Measurements from ENCODE around the gene TPST2. TPM values are rescaled to one million over a fixed set of nuclear protein-coding genes. Genes with fewer than 3 reads are reported as not detected.

The TPST2 gene
- total and polyA plus RNA-seq, 3 donors from 2014 or later = 32.8 to 218 (median 169) TPM

DNA sequence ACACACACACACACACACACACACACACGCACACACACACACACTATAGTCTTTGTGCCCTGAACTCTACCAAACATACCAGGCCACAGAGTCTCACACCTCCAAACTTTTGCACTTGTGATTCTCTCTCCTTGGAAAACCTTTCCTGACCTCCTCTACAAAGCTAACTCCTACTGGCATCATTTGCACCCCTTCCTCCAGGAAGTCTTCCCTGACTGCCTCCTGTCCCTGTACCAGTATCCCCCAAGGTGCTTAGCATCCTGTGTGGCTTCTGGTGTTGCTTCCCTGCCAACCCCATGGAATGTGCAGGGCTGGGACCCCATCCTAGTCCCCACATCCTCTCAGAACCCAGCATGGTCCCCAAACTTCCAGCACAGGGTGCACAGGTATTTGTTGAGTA, 8.9 kb downstream of the TPST2 start:
- H3K27me3 ChIP-seq = no peaks in the 10 kb centered on the region
- no peak overlapping the region for H3K4me3 ChIP-seq
- WGBS, 2 donors = 33 to 39% methylated on average over 1 of the region's 1 CpG
- no peak for DNase-seq
- no peaks in the 10 kb centered on the region for H3K9me3 ChIP-seq
- peaks cover 14% of the 10 kb centered on the region for H3K4me1 ChIP-seq
- H3K36me3 ChIP-seq (ENCODE audit: low read depth, missing control alignments) = no peaks in the 10 kb centered on the region
- H3K27ac ChIP-seq = no peak overlapping the region
- intact Hi-C loops (cut with DNase I; ENCODE audit: low total_unique reads) = no loop called here
- TF ChIP-seq, protein P1, sequence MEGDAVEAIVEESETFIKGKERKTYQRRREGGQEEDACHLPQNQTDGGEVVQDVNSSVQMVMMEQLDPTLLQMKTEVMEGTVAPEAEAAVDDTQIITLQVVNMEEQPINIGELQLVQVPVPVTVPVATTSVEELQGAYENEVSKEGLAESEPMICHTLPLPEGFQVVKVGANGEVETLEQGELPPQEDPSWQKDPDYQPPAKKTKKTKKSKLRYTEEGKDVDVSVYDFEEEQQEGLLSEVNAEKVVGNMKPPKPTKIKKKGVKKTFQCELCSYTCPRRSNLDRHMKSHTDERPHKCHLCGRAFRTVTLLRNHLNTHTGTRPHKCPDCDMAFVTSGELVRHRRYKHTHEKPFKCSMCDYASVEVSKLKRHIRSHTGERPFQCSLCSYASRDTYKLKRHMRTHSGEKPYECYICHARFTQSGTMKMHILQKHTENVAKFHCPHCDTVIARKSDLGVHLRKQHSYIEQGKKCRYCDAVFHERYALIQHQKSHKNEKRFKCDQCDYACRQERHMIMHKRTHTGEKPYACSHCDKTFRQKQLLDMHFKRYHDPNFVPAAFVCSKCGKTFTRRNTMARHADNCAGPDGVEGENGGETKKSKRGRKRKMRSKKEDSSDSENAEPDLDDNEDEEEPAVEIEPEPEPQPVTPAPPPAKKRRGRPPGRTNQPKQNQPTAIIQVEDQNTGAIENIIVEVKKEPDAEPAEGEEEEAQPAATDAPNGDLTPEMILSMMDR (IDR thresholded peaks at IDR 0.05) = no peak
- TF ChIP-seq POLR2A (IDR thresholded peaks at IDR 0.05) = no peak

DNA sequence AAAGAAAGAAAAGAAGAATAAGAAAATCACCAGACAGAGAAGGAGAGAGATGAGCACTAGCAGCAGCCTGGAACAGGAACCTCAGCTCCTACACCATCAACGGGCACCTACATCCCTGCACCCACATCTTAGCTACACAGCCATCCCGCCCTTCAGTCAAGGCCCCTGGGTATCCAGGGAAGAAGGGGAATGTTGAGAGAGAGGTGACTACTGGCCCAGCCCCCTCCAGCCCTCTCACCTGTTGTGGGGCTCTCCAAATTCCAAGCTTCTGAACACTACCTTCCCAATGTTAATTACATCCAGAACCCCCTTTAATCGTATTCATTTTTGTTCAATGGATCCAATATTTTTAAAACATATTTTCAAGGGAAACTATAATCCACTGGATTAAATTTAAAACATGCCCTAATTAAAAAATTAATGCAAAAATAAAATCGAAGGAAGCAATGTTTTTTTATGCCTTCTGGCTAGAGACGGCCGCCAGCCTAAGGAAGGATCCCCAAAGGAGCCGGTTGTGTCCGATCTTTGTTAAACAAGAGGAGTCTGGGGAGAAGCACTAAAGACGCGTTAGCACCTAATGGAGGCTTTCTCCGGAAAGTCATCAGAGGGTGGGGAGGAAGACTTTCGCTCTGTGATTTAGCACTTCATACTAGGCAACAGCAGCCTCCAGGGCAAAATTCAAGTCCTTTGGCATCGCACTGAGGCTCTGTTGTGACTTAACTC, 9.5 kb downstream of the TPST2 start:
- Histone ChIP-seq H3K27ac (no peak overlapping the region), H3K4me3 (no peak overlapping the region), H3K36me3 (ENCODE audit: low read depth, missing control alignments) (no peaks in the 10 kb centered on the region), H3K4me1 (peaks cover 10% of the 10 kb centered on the region), H3K9me3 (no peaks in the 10 kb centered on the region), H3K27me3 (no peaks in the 10 kb centered on the region)
- DNase-seq = no peak
- no peak for TF ChIP-seq POLR2A (IDR thresholded peaks at IDR 0.05)
- TF ChIP-seq, protein P1 (IDR thresholded peaks at IDR 0.05) = no peak
- intact Hi-C loops (cut with DNase I; ENCODE audit: low total_unique reads) = no loop called here
- 79% methylated on average over 13 of the region's 13 CpGs for WGBS, 2 donors

DNA sequence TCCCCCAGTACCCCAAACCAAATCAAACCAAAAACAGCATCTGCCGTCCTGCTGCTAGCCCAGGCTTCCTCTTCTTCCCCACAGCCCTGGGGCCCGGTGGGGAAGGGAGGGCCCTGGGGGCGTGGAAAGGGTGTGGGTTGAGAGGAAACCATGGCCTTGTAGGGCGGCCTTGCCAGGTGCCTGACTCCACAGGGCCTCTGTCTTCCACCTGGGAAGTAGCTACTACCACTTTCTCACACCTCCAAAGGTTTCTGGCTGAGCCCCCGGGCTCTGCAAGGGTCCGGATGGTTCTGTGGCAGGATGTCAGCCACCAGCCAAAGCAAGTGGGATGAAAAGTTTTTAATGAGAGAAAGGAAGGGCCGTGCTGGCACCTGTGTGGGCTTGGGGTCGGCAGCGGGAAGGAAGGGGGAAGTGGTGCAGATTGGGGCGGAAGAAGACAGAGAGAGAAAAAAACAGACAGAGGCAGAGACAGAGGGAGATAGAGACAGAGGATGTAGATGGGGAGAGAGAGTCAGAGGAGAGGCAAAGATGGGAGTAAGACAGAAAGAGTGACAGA, 10.5 kb downstream of the TPST2 start:
- Histone ChIP-seq H3K27me3 (no peaks in the 10 kb centered on the region), H3K4me3 (no peak overlapping the region), H3K27ac (no peak overlapping the region), H3K36me3 (ENCODE audit: low read depth, missing control alignments) (no peaks in the 10 kb centered on the region), H3K9me3 (no peaks in the 10 kb centered on the region), H3K4me1 (peaks cover 9% of the 10 kb centered on the region)
- no peak for DNase-seq
- TF ChIP-seq POLR2A (IDR thresholded peaks at IDR 0.05) = no peak
- TF ChIP-seq, protein P1 (IDR thresholded peaks at IDR 0.05) = no peak
- intact Hi-C loops (cut with DNase I; ENCODE audit: low total_unique reads) = no loop called here
- WGBS, 2 donors = 61 to 63% methylated on average over 10 of the region's 10 CpGs

DNA sequence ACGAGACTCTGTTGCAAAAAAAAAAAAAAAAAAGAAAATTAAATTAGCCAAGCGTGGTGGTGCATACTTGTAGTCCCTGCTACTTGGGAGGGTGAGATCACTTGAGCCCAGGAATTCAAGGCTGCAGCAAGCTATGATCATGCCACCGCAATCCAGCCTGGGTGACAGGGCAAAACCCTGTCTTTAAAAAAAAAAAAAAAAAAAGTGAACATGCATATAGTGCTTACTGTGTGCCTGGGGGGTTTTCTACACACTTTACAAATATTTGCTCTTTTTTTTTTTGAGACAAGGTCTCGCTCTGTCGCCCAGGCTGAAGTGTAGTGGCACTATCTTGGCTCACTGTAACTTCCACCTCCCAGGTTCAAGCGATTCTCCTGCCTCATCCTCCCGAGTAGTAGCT, 12.9 kb downstream of the TPST2 start:
- Histone ChIP-seq H3K36me3 (ENCODE audit: low read depth, missing control alignments) (no peaks in the 10 kb centered on the region), H3K27me3 (no peaks in the 10 kb centered on the region), H3K4me3 (no peak overlapping the region), H3K4me1 (no peaks in the 10 kb centered on the region), H3K9me3 (no peaks in the 10 kb centered on the region), H3K27ac (no peak overlapping the region)
- TF ChIP-seq, protein P1 (IDR thresholded peaks at IDR 0.05) = no peak
- no peak for TF ChIP-seq POLR2A (IDR thresholded peaks at IDR 0.05)
- no peak for DNase-seq
- intact Hi-C loops (cut with DNase I; ENCODE audit: low total_unique reads) = no loop called here
- 89 to 94% methylated on average over 7 of the region's 7 CpGs for WGBS, 2 donors

Data from testis (tissue), 3 donors.